Measurements from ENCODE around the gene KCNMB2.
"Not testable (repeated sequence)": the region's sequence is repeated elsewhere in the genome, so short reads cannot be mapped to it uniquely, and the experiment has no call there.

The KCNMB2 gene

GRCh38 chr3:178519701-178520100 lies 16.5 kb upstream of the KCNMB2 start:
- no peak for DNase-seq (ENCODE audit: low read depth in 2 of 2)

- DNase-seq (ENCODE audit: low read depth in 2 of 2): no peak
These were observed 15.8 kb upstream of the KCNMB2 start for GRCh38 chr3:178520451-178520850.

GRCh38 chr3:178522200-178523052 lies 13.8 kb upstream of the KCNMB2 start:
- no peak for DNase-seq (ENCODE audit: low read depth in 2 of 2)

- no peak for DNase-seq (ENCODE audit: low read depth in 2 of 2)
These were observed 11.0 kb upstream of the KCNMB2 start for GRCh38 chr3:178525251-178525650.

- DNase-seq (ENCODE audit: low read depth in 2 of 2): no peak
These were observed 9.9 kb upstream of the KCNMB2 start for GRCh38 chr3:178526291-178526690.

GRCh38 chr3:178527981-178528380 lies 8.3 kb upstream of the KCNMB2 start:
- DNase-seq (ENCODE audit: low read depth in 2 of 2): no peak

GRCh38 chr3:178529606-178530225 lies 6.5 kb upstream of the KCNMB2 start:
- no peak for DNase-seq (ENCODE audit: low read depth in 2 of 2)

- DNase-seq (ENCODE audit: low read depth in 2 of 2): no peak
These were observed 3.8 kb upstream of the KCNMB2 start for GRCh38 chr3:178532476-178532875.

GRCh38 chr3:178537122-178537705 lies 978 bp downstream of the KCNMB2 start:
- no peak for DNase-seq (ENCODE audit: low read depth in 2 of 2)

GRCh38 chr3:178538056-178538455 lies 1.8 kb downstream of the KCNMB2 start:
- DNase-seq (ENCODE audit: low read depth in 2 of 2): no peak

GRCh38 chr3:178540184-178540583 lies 3.9 kb downstream of the KCNMB2 start:
- no peak for DNase-seq (ENCODE audit: low read depth in 2 of 2)

- no peak for DNase-seq (ENCODE audit: low read depth in 2 of 2)
These were observed 9.1 kb downstream of the KCNMB2 start for GRCh38 chr3:178545337-178545736.

GRCh38 chr3:178546079-178546478 lies 9.8 kb downstream of the KCNMB2 start:
- no peak for DNase-seq (ENCODE audit: low read depth in 2 of 2)

GRCh38 chr3:178549426-178549825 lies 13.2 kb downstream of the KCNMB2 start:
- DNase-seq (ENCODE audit: low read depth in 2 of 2): not testable (repeated sequence)

- DNase-seq (ENCODE audit: low read depth in 2 of 2): no peak
These were observed 15.7 kb downstream of the KCNMB2 start for GRCh38 chr3:178551916-178552321.

- DNase-seq (ENCODE audit: low read depth in 2 of 2): no peak
These were observed 22.4 kb downstream of the KCNMB2 start for GRCh38 chr3:178558637-178559036.

- no peak for DNase-seq (ENCODE audit: low read depth in 2 of 2)
These were observed 24.5 kb downstream of the KCNMB2 start for GRCh38 chr3:178560759-178561158.

GRCh38 chr3:178561239-178561638 lies 25.0 kb downstream of the KCNMB2 start:
- no peak for DNase-seq (ENCODE audit: low read depth in 2 of 2)

GRCh38 chr3:178562143-178562946 lies 26.1 kb downstream of the KCNMB2 start:
- DNase-seq (ENCODE audit: low read depth in 2 of 2): no peak

GRCh38 chr3:178562947-178563232 lies 26.7 kb downstream of the KCNMB2 start:
- no peak for DNase-seq (ENCODE audit: low read depth in 2 of 2)

GRCh38 chr3:178567611-178568010 lies 31.4 kb downstream of the KCNMB2 start:
- DNase-seq (ENCODE audit: low read depth in 2 of 2): no peak

GRCh38 chr3:178568155-178568731 lies 32.0 kb downstream of the KCNMB2 start:
- DNase-seq (ENCODE audit: low read depth in 2 of 2): no peak
